OCI-LY7 (cell line): ENCODE measurements around the gene UQCRHL. TPM values are rescaled to one million over a fixed set of nuclear protein-coding genes. Genes with fewer than 3 reads are reported as not detected.

Experiments
- BruUV-seq: library from RNA; stranded (reverse); fragments of 400-500 nt; replicated peaks from 2 replicates; lab custom pipeline; 2021; lab: Mats Ljungman, UMichigan
- CTCF ChIA-PET: fragments of 300-600 bp; sonication (Branson Sonifier 250); formaldehyde crosslinking; loops from one replicate; lab custom pipeline; 2022; ENCODE audit warnings: antibody characterized with exemption; ENCODE audit not compliant: unreplicated experiment; lab: Charles Lee
- POLR2A ChIA-PET: fragments of 300-600 bp; sonication (Branson Sonifier 250); formaldehyde crosslinking; loops from one replicate; lab custom pipeline; 2022; ENCODE audit warnings: antibody characterized with exemption; lab: Charles Lee
- DNase-seq: peaks from one replicate; pipeline ENCODE4 v3.0.0-alpha.2; 2015; ENCODE audit warnings: low spot score
- H2AFZ ChIP-seq: fragments of 200-600 bp; sonication (generic), shearing (Covaris generic); 2 replicates; pipeline ENCODE4 v1.6.1; 2014; ENCODE audit warnings: mild to moderate bottlenecking, antibody characterized with exemption, low read length, moderate library complexity
- H3K27ac ChIP-seq: fragments of 200-600 bp; sonication (generic); 2 replicates; pipeline ENCODE4 v1.5.1; 2014; ENCODE audit warnings: mixed run types, low read depth, mild to moderate bottlenecking, moderate library complexity, low read length, inconsistent platforms; ENCODE audit not compliant: poor library complexity, severe bottlenecking
- H3K36me3 ChIP-seq: fragments of 200-600 bp; sonication (generic); 2 replicates; pipeline ENCODE4 v1.6.1; 2014; ENCODE audit warnings: mild to moderate bottlenecking, antibody characterized with exemption, low read length, moderate library complexity, mixed read lengths; ENCODE audit not compliant: insufficient read depth
- H3K4me1 ChIP-seq: fragments of 200-600 bp; sonication (generic); 2 replicates; pipeline ENCODE4 v1.5.1; 2014; ENCODE audit warnings: mild to moderate bottlenecking, low read length; ENCODE audit not compliant: insufficient read depth, poor library complexity, severe bottlenecking
- H3K4me2 ChIP-seq: fragments of 200-600 bp; sonication (generic); 2 replicates; pipeline ENCODE4 v1.6.1; 2014; ENCODE audit warnings: mild to moderate bottlenecking, low read length
- H3K4me3 ChIP-seq: fragments of 200-600 bp; sonication (generic); 2 replicates; pipeline ENCODE4 v1.5.1; 2014; ENCODE audit warnings: mild to moderate bottlenecking, low read depth, low read length; ENCODE audit not compliant: poor library complexity, severe bottlenecking
- H3K79me2 ChIP-seq: fragments of 200-600 bp; sonication (generic); 2 replicates; pipeline ENCODE4 v1.6.1; 2016; ENCODE audit warnings: low read depth, mild to moderate bottlenecking, low read length, moderate library complexity, mixed read lengths; ENCODE audit not compliant: insufficient read depth
- H3K9me2 ChIP-seq: fragments of 200-600 bp; sonication (generic); 2 replicates; pipeline ENCODE4 v1.6.1; 2016; ENCODE audit warnings: mild to moderate bottlenecking, low read length, mixed read lengths; ENCODE audit not compliant: insufficient read depth
- H3K9me3 ChIP-seq: fragments of 200-600 bp; sonication (generic); 2 replicates; pipeline ENCODE4 v1.6.1; 2014; ENCODE audit warnings: mild to moderate bottlenecking, mixed run types, low read length, mixed read lengths
- H4K20me1 ChIP-seq: fragments of 200-600 bp; sonication (generic); 2 replicates; pipeline ENCODE4 v1.6.1; 2014; ENCODE audit warnings: mild to moderate bottlenecking, antibody characterized with exemption, low read length, moderate library complexity, mixed read lengths; ENCODE audit not compliant: insufficient read depth
- CTCF ChIP-seq: fragments of 200-600 bp; sonication (generic); conservative IDR thresholded peaks from 2 replicates; pipeline ENCODE4 v1.5.1; 2014; ENCODE audit warnings: mild to moderate bottlenecking, antibody characterized with exemption, low read length, moderate library complexity, mixed read lengths
- EZH2phosphoT487 ChIP-seq: fragments of 200-600 bp; sonication (generic); IDR thresholded peaks from 2 replicates; pipeline ENCODE4 v1.6.1; 2018; ENCODE audit warnings: low read depth, borderline replicate concordance, mild to moderate bottlenecking, mixed run types, antibody characterized with exemption, low read length, moderate library complexity, mixed read lengths
- intact Hi-C: fragments of 100-400 bp; cut with micrococcal nuclease; formaldehyde crosslinking; loops from one replicate; pipeline ENCODE4 v1.10.0; 2022; ENCODE audit not compliant: unreplicated experiment
- total RNA-seq, 2 experiments: library from RNA; depleted of rRNA in 1 of 2; stranded (reverse); fragments of >200 nt in 1 of 2; shearing (Covaris generic) in 1 of 2; gene quantifications; 2 replicates each; pipeline ENCODE4 v1.2.3, GENCODE V29; 2014 to 2022

Gene UQCRHL
- total RNA-seq, 2 experiments from 2014 or later, result 2.4 to 12.4 TPM

DNA sequence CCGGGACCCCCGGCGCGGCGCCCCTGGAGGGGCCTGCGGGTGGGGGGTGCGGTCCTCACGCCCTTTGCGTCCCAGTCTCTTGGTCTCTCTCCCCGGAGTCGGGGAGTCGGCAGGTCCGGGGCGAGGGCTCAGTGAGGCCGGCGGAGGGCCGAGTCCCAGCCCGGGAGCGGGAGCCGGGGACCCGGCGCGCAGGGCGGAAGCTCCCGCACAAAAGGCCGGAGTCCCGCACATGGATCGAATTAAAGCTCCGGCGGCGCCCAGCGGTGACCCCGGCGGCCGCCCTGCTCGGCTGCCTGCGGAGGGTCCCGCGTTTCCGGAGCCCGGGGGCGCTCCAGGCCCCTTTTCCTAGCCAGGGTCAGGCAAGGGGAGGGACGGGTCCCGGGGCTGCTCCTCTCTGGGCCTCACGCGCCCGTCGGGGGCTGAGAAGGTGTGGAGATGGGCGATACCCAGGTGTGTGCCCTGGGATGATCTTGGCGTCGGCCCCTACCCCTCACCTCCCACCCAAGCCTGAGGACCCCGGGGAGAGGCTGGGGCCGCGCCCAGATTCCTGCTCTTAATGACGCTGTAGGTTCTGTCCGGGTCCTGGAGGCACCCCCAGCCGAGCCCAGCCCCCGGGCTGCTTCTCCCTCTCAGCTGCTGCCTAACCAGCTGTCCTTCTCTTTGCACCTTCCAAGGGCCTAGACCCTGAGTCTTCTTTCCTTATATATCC lies 48.3 kb downstream of the UQCRHL start:
- TF ChIP-seq EZH2phosphoT487 (no peak), CTCF (no peak)
- Histone ChIP-seq H3K4me1 (no peaks in the 10 kb centered on the region), H2AFZ (no peak overlapping the region), H3K4me2 (no peak overlapping the region), H3K79me2 (no peaks in the 10 kb centered on the region), H3K27ac (no peak overlapping the region), H4K20me1 (no peaks in the 10 kb centered on the region), H3K4me3 (no peak overlapping the region), H3K36me3 (no peaks in the 10 kb centered on the region), H3K9me3 (no peaks in the 10 kb centered on the region), H3K9me2 (no peaks in the 10 kb centered on the region)
- no TSS peak for BruUV-seq
- ChIA-PET POLR2A (no interaction called here), CTCF (no interaction called here)
- intact Hi-C loops, result no loop called here
- DNase-seq, result no peak

DNA sequence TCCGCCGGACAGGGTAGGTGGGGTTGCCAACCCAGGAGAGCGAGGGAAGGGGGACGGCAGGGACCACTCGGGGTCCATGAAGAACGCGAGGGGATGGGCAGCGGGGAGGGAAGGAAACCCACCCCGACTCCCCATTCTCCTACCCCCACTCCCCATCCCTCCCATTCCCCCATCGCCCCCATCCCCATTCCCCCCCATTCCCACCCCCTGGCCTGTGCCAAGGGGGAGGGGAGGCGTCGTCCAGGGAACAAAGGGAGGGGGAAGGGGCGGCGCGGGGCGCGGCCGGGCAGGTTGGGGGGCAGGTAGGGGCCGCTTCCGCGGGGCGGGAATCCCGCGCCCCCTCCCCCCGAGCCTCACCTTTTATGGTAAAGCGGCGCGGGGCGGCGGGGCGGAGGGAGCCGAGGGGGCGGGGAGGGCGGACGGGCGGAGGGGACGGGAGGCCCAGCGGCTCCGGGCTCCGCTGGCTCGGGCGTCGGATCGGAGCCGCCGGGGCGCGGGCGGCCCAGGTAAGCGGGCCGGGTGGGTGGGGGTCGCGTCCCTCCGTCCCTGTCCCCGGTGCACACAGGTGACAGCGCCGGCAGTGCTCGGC lies 49.0 kb downstream of the UQCRHL start, which contains the start of gene FBLIM1:
Gene FBLIM1 (plus strand): TSS at position 453 of the 589 bp plus-strand sequence. CDS start 6,189 bp downstream, outside the sequence.
- CTCF ChIA-PET, result no interaction called here
- Histone ChIP-seq H3K4me3 (no peak within 1 kb of the TSS), H3K36me3 (no peaks in the 10 kb centered on the region), H2AFZ (no peak within 1 kb of the TSS), H3K4me1 (no peaks in the 10 kb centered on the region), H3K9me2 (no peaks in the 10 kb centered on the region), H3K4me2 (no peak within 1 kb of the TSS), H4K20me1 (no peaks in the 10 kb centered on the region), H3K27ac (no peak within 1 kb of the TSS), H3K9me3 (no peaks in the 10 kb centered on the region), H3K79me2 (no peaks in the 10 kb centered on the region)
- no TSS peak for BruUV-seq
- DNase-seq, result no peak
- TF ChIP-seq EZH2phosphoT487 (no peak), CTCF (no peak)
- intact Hi-C loops, result no loop called here
- POLR2A ChIA-PET, result no interaction called here
